ENCODE results near the gene ADAMTS12. TPM values are rescaled to one million over a fixed set of nuclear protein-coding genes. Genes with fewer than 3 reads are reported as not detected.

Gene ADAMTS12
- total RNA-seq, 1 experiment from 2014 or later: 6.2 TPM

DNA sequence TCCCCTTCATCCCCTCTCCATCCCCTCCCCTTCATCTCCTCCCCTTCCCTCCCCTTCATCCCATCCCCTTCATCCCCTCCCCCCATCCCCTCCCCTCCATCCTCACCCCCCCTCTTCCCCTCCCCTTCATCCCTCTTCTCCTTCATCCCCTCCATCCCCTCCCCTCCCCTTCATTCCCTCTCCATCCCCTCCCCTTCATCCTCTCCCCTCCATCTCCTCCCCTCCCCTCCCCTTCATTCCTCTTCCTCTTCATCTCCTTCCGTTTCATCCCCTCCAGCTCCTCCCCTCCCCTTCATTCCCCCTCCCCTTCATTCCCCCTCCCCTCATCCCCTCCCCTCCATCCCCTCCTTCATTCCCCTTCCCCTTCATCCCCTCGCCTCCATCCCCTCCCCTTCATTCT, 410.9 kb downstream of the ADAMTS12 start:
- no peak overlapping the region for H3K4me2 ChIP-seq (ENCODE audit: insufficient read depth, insufficient read length, low read length)
- H2AFZ ChIP-seq (ENCODE audit: low read length): no peak overlapping the region
- no peak overlapping the region for H3K4ac ChIP-seq (ENCODE audit: low read depth, low read length)
- no peak overlapping the region for H2AK5ac ChIP-seq (ENCODE audit: insufficient read length, low read length)
- Mint-ChIP-seq H3K4me1 (peaks cover 20 to 26% of the 10 kb centered on the region in 2 experiments), H3K36me3 (ENCODE audit: insufficient read depth in 1 of 3, low read depth in 3 of 3) (peaks cover 22 to 44% (median 36%) of the 10 kb centered on the region in 3 experiments), H3K9me3 (no peaks in the 10 kb centered on the region), H3K27ac (no peak overlapping the region), H3K4me3 (no peak overlapping the region), H3K27me3 (ENCODE audit: low read depth) (no peaks in the 10 kb centered on the region)
- H2BK120ac ChIP-seq (ENCODE audit: low read depth, low read length, poor library complexity, severe bottlenecking): no peak overlapping the region
- no peak overlapping the region for H2BK5ac ChIP-seq (ENCODE audit: insufficient read length, low read length)
- WGBS (ENCODE audit: extremely low coverage, insufficient read length, low lambda C conversion rate): 89% methylated on average over 1 of the region's 2 CpGs
- no peak for DNase-seq
- H3K27ac ChIP-seq (ENCODE audit: insufficient read length, low read depth, low read length): no peak overlapping the region
- no peak overlapping the region for H3T11ph ChIP-seq (ENCODE audit: low read length)
- H3K9ac ChIP-seq (ENCODE audit: extremely low read depth, insufficient read length, low read length): no peak overlapping the region
- H2BK20ac ChIP-seq (ENCODE audit: low read depth, low read length, poor library complexity, severe bottlenecking): no peak overlapping the region
- H3K18ac ChIP-seq (ENCODE audit: insufficient read length, low read depth, low read length): no peak overlapping the region
- H2BK12ac ChIP-seq (ENCODE audit: insufficient read length, low read depth, low read length): no peak overlapping the region
- peaks cover 3% of the 10 kb centered on the region for H3K79me1 ChIP-seq (ENCODE audit: insufficient read depth, low read depth, low read length, poor library complexity, severe bottlenecking)
- no peak for TF ChIP-seq CTCF (conservative IDR thresholded peaks at IDR 0.05)
- H4K20me1 ChIP-seq (ENCODE audit: control insufficient read depth, insufficient read depth, insufficient read length): no peaks in the 10 kb centered on the region
- no peak overlapping the region for H3K14ac ChIP-seq (ENCODE audit: insufficient read depth, low read length)
- no peak overlapping the region for H4K8ac ChIP-seq (replicated peaks; ENCODE audit: insufficient read length, low read depth, low read length)
- H4K5ac ChIP-seq (ENCODE audit: insufficient read length, low read depth, low read length): no peak overlapping the region
- no peak overlapping the region for H3K56ac ChIP-seq (ENCODE audit: insufficient read length, low read depth, low read length)
- H3K79me2 ChIP-seq (ENCODE audit: insufficient read depth, low read length): no peaks in the 10 kb centered on the region
- no peaks in the 10 kb centered on the region for H3K27me3 ChIP-seq (ENCODE audit: insufficient read depth, low read length)
- H2BK15ac ChIP-seq (ENCODE audit: low read depth, low read length): no peak overlapping the region
- H3K4me1 ChIP-seq (ENCODE audit: insufficient read depth, low read length): no peaks in the 10 kb centered on the region
- no peak overlapping the region for H3K23ac ChIP-seq (ENCODE audit: insufficient read length, low read depth, low read length)
- H3K9me3 ChIP-seq (ENCODE audit: control insufficient read depth, low read depth, low read length): no peaks in the 10 kb centered on the region
- no peak overlapping the region for H4K91ac ChIP-seq (ENCODE audit: insufficient read length, low read depth, low read length)
- H3K23me2 ChIP-seq (ENCODE audit: insufficient read length, low read depth, low read length, poor library complexity, severe bottlenecking): no peaks in the 10 kb centered on the region

Measured in H9 (cell line).